WTC11 (cell line): ENCODE data around the gene CGB5. TPM values are rescaled to one million over a fixed set of nuclear protein-coding genes. Genes with fewer than 3 reads are reported as not detected.

Experiments
- ATF1 ChIP-seq: sonication (generic); formaldehyde crosslinking; IDR thresholded peaks from 2 replicates; pipeline ENCODE4 v1.8.1; 2023; ENCODE audit warnings: mild to moderate bottlenecking, moderate library complexity, missing genetic modification reagents
- SOX15 ChIP-seq: fragments of 250-450 bp; sonication (Bioruptor Pico); IDR thresholded peaks from 2 replicates; pipeline ENCODE4 v1.9.0; 2021; ENCODE audit warnings: mild to moderate bottlenecking
- TCF7 ChIP-seq: sonication (generic); formaldehyde crosslinking; IDR thresholded peaks from 2 replicates; pipeline ENCODE4 v1.8.0; 2022; ENCODE audit warnings: mild to moderate bottlenecking, low read depth, missing genetic modification reagents, moderate library complexity
- ZNF121 ChIP-seq: sonication (generic); formaldehyde crosslinking; IDR thresholded peaks from 2 replicates; pipeline ENCODE4 v1.8.0; 2023; ENCODE audit warnings: missing genetic modification reagents
- ZNF232 ChIP-seq: sonication (generic); formaldehyde crosslinking; IDR thresholded peaks from 2 replicates; pipeline ENCODE4 v1.8.0; 2022; ENCODE audit warnings: mild to moderate bottlenecking, missing genetic modification reagents
- ZNF396 ChIP-seq: fragments of 250-450 bp; sonication (Bioruptor Pico); IDR thresholded peaks from 2 replicates; pipeline ENCODE4 v1.8.0; 2021; ENCODE audit warnings: mild to moderate bottlenecking, moderate library complexity, borderline replicate concordance
- total RNA-seq: library from RNA; stranded (reverse); gene quantifications from 3 replicates; pipeline ENCODE4 v1.2.3, GENCODE V29; 2021
- TF ChIP-seq, protein P1 (sequence below): sonication (generic); formaldehyde crosslinking; IDR thresholded peaks from 2 replicates; pipeline ENCODE4 v1.8.1; 2022; ENCODE audit warnings: mild to moderate bottlenecking, moderate library complexity, missing genetic modification reagents
- TF ChIP-seq, protein P2 (sequence below): sonication (generic); formaldehyde crosslinking; IDR thresholded peaks from 2 replicates; pipeline ENCODE4 v1.8.1; 2023; ENCODE audit warnings: mild to moderate bottlenecking, missing genetic modification reagents
- TF ChIP-seq, protein P3 (sequence below): sonication (generic); formaldehyde crosslinking; IDR thresholded peaks from 2 replicates; pipeline ENCODE4 v1.8.0; 2023; ENCODE audit warnings: missing genetic modification reagents, mild to moderate bottlenecking, borderline replicate concordance
- TF ChIP-seq, protein P4 (sequence below): sonication (generic); formaldehyde crosslinking; IDR thresholded peaks from 2 replicates; pipeline ENCODE4 v1.8.0; 2022; ENCODE audit warnings: missing genetic modification reagents
- TF ChIP-seq, protein P5 (sequence below): fragments of 250-450 bp; sonication (Bioruptor Pico); IDR thresholded peaks from 2 replicates; pipeline ENCODE4 v1.9.0; 2021; ENCODE audit warnings: mild to moderate bottlenecking
- TF ChIP-seq, protein P6 (sequence below): sonication (generic); formaldehyde crosslinking; IDR thresholded peaks from 2 replicates; pipeline ENCODE4 v1.8.0; 2023; ENCODE audit warnings: mild to moderate bottlenecking, missing genetic modification reagents
- TF ChIP-seq, protein P7 (sequence below): sonication (generic); formaldehyde crosslinking; IDR thresholded peaks from 2 replicates; pipeline ENCODE4 v1.8.1; 2023; ENCODE audit warnings: mild to moderate bottlenecking, moderate library complexity, missing genetic modification reagents
- TF ChIP-seq, protein P8 (sequence below): sonication (generic); formaldehyde crosslinking; conservative IDR thresholded peaks from 2 replicates; pipeline ENCODE4 v1.8.1; 2022; ENCODE audit warnings: mild to moderate bottlenecking, missing genetic modification reagents
- TF ChIP-seq, protein P9 (sequence below): sonication (generic); formaldehyde crosslinking; IDR thresholded peaks from 2 replicates; pipeline ENCODE4 v1.8.0; 2023; ENCODE audit warnings: missing genetic modification reagents
- TF ChIP-seq, protein P10 (sequence below): sonication (generic); formaldehyde crosslinking; IDR thresholded peaks from 2 replicates; pipeline ENCODE4 v1.8.1; 2022; ENCODE audit warnings: low read depth, mild to moderate bottlenecking, moderate library complexity, missing genetic modification reagents, borderline replicate concordance

The CGB5 gene
- total RNA-seq, 1 experiment from 2014 or later: 0.35 TPM

DNA sequence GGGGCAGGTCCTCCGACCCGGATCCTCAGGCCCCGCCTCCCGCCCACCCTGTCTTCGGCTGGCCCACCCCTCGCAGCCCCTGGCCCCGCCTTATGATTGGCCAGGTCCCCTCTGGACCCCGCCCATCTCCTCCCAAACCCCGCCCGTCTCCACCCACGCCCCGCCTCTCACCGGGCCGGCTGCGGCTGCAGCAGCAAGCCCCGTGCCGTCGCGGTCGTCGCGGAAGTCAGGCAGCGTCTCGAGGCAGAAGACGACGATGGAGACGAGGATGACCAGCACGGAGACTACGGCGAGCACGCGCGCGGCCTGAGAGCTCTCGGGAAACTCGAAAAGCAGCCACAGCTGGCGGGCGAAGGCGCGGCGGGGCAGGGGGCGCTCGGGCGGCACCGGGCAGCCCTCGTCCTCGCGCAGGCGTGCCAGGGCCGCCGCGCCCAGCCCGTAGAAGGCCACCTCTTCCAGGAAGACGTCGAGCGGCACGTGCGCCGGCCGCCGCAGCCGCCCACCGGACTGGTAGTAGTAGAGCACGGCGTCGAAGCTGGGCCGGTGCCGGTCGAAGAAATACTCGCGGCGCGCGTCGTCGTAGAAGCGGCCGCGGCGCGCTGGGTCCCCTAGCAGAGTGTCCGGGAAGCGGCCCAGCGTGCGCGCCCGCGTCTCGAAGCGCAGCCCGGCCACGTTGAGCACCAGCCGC is 28.4 kb downstream of the CGB5 start (continued):
- TF ChIP-seq, protein P1, sequence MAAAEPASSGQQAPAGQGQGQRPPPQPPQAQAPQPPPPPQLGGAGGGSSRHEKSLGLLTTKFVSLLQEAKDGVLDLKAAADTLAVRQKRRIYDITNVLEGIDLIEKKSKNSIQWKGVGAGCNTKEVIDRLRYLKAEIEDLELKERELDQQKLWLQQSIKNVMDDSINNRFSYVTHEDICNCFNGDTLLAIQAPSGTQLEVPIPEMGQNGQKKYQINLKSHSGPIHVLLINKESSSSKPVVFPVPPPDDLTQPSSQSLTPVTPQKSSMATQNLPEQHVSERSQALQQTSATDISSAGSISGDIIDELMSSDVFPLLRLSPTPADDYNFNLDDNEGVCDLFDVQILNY (CRISPR knock-in tag): peak; percentile 95
- TF ChIP-seq, protein P2, sequence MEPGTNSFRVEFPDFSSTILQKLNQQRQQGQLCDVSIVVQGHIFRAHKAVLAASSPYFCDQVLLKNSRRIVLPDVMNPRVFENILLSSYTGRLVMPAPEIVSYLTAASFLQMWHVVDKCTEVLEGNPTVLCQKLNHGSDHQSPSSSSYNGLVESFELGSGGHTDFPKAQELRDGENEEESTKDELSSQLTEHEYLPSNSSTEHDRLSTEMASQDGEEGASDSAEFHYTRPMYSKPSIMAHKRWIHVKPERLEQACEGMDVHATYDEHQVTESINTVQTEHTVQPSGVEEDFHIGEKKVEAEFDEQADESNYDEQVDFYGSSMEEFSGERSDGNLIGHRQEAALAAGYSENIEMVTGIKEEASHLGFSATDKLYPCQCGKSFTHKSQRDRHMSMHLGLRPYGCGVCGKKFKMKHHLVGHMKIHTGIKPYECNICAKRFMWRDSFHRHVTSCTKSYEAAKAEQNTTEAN (CRISPR knock-in tag): peak; percentile 75; the same call in 1 of the 2 replicates
- TF ChIP-seq, protein P3, sequence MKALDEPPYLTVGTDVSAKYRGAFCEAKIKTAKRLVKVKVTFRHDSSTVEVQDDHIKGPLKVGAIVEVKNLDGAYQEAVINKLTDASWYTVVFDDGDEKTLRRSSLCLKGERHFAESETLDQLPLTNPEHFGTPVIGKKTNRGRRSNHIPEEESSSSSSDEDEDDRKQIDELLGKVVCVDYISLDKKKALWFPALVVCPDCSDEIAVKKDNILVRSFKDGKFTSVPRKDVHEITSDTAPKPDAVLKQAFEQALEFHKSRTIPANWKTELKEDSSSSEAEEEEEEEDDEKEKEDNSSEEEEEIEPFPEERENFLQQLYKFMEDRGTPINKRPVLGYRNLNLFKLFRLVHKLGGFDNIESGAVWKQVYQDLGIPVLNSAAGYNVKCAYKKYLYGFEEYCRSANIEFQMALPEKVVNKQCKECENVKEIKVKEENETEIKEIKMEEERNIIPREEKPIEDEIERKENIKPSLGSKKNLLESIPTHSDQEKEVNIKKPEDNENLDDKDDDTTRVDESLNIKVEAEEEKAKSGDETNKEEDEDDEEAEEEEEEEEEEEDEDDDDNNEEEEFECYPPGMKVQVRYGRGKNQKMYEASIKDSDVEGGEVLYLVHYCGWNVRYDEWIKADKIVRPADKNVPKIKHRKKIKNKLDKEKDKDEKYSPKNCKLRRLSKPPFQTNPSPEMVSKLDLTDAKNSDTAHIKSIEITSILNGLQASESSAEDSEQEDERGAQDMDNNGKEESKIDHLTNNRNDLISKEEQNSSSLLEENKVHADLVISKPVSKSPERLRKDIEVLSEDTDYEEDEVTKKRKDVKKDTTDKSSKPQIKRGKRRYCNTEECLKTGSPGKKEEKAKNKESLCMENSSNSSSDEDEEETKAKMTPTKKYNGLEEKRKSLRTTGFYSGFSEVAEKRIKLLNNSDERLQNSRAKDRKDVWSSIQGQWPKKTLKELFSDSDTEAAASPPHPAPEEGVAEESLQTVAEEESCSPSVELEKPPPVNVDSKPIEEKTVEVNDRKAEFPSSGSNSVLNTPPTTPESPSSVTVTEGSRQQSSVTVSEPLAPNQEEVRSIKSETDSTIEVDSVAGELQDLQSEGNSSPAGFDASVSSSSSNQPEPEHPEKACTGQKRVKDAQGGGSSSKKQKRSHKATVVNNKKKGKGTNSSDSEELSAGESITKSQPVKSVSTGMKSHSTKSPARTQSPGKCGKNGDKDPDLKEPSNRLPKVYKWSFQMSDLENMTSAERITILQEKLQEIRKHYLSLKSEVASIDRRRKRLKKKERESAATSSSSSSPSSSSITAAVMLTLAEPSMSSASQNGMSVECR: peak; percentile 95
- TF ChIP-seq SOX15 (CRISPR knock-in tag) (no peak), TCF7 (CRISPR knock-in tag) (peak; percentile 91), ZNF232 (CRISPR knock-in tag) (peak; percentile 79; the same call in 1 of the 2 replicates), ZNF121 (CRISPR knock-in tag) (no peak), ATF1 (CRISPR knock-in tag) (no peak; the same call in 1 of the 2 replicates), ZNF396 (no peak)
- TF ChIP-seq, protein P4, sequence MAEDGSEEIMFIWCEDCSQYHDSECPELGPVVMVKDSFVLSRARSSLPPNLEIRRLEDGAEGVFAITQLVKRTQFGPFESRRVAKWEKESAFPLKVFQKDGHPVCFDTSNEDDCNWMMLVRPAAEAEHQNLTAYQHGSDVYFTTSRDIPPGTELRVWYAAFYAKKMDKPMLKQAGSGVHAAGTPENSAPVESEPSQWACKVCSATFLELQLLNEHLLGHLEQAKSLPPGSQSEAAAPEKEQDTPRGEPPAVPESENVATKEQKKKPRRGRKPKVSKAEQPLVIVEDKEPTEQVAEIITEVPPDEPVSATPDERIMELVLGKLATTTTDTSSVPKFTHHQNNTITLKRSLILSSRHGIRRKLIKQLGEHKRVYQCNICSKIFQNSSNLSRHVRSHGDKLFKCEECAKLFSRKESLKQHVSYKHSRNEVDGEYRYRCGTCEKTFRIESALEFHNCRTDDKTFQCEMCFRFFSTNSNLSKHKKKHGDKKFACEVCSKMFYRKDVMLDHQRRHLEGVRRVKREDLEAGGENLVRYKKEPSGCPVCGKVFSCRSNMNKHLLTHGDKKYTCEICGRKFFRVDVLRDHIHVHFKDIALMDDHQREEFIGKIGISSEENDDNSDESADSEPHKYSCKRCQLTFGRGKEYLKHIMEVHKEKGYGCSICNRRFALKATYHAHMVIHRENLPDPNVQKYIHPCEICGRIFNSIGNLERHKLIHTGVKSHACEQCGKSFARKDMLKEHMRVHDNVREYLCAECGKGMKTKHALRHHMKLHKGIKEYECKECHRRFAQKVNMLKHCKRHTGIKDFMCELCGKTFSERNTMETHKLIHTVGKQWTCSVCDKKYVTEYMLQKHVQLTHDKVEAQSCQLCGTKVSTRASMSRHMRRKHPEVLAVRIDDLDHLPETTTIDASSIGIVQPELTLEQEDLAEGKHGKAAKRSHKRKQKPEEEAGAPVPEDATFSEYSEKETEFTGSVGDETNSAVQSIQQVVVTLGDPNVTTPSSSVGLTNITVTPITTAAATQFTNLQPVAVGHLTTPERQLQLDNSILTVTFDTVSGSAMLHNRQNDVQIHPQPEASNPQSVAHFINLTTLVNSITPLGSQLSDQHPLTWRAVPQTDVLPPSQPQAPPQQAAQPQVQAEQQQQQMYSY (CRISPR knock-in tag): peak; percentile 31; the same call in 1 of the 2 replicates
- TF ChIP-seq, protein P5, sequence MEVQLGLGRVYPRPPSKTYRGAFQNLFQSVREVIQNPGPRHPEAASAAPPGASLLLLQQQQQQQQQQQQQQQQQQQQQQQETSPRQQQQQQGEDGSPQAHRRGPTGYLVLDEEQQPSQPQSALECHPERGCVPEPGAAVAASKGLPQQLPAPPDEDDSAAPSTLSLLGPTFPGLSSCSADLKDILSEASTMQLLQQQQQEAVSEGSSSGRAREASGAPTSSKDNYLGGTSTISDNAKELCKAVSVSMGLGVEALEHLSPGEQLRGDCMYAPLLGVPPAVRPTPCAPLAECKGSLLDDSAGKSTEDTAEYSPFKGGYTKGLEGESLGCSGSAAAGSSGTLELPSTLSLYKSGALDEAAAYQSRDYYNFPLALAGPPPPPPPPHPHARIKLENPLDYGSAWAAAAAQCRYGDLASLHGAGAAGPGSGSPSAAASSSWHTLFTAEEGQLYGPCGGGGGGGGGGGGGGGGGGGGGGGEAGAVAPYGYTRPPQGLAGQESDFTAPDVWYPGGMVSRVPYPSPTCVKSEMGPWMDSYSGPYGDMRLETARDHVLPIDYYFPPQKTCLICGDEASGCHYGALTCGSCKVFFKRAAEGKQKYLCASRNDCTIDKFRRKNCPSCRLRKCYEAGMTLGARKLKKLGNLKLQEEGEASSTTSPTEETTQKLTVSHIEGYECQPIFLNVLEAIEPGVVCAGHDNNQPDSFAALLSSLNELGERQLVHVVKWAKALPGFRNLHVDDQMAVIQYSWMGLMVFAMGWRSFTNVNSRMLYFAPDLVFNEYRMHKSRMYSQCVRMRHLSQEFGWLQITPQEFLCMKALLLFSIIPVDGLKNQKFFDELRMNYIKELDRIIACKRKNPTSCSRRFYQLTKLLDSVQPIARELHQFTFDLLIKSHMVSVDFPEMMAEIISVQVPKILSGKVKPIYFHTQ (CRISPR knock-in tag): no peak
- TF ChIP-seq, protein P6, sequence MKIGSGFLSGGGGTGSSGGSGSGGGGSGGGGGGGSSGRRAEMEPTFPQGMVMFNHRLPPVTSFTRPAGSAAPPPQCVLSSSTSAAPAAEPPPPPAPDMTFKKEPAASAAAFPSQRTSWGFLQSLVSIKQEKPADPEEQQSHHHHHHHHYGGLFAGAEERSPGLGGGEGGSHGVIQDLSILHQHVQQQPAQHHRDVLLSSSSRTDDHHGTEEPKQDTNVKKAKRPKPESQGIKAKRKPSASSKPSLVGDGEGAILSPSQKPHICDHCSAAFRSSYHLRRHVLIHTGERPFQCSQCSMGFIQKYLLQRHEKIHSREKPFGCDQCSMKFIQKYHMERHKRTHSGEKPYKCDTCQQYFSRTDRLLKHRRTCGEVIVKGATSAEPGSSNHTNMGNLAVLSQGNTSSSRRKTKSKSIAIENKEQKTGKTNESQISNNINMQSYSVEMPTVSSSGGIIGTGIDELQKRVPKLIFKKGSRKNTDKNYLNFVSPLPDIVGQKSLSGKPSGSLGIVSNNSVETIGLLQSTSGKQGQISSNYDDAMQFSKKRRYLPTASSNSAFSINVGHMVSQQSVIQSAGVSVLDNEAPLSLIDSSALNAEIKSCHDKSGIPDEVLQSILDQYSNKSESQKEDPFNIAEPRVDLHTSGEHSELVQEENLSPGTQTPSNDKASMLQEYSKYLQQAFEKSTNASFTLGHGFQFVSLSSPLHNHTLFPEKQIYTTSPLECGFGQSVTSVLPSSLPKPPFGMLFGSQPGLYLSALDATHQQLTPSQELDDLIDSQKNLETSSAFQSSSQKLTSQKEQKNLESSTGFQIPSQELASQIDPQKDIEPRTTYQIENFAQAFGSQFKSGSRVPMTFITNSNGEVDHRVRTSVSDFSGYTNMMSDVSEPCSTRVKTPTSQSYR: peak; percentile 81; the same call in 1 of the 2 replicates
- TF ChIP-seq, protein P7, sequence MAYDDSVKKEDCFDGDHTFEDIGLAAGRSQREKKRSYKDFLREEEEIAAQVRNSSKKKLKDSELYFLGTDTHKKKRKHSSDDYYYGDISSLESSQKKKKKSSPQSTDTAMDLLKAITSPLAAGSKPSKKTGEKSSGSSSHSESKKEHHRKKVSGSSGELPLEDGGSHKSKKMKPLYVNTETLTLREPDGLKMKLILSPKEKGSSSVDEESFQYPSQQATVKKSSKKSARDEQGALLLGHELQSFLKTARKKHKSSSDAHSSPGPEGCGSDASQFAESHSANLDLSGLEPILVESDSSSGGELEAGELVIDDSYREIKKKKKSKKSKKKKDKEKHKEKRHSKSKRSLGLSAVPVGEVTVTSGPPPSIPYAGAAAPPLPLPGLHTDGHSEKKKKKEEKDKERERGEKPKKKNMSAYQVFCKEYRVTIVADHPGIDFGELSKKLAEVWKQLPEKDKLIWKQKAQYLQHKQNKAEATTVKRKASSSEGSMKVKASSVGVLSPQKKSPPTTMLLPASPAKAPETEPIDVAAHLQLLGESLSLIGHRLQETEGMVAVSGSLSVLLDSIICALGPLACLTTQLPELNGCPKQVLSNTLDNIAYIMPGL (CRISPR knock-in tag): peak; percentile 69; the same call in 1 of the 2 replicates
- TF ChIP-seq, protein P8, sequence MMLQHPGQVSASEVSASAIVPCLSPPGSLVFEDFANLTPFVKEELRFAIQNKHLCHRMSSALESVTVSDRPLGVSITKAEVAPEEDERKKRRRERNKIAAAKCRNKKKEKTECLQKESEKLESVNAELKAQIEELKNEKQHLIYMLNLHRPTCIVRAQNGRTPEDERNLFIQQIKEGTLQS (CRISPR knock-in tag): no peak
- TF ChIP-seq, protein P9, sequence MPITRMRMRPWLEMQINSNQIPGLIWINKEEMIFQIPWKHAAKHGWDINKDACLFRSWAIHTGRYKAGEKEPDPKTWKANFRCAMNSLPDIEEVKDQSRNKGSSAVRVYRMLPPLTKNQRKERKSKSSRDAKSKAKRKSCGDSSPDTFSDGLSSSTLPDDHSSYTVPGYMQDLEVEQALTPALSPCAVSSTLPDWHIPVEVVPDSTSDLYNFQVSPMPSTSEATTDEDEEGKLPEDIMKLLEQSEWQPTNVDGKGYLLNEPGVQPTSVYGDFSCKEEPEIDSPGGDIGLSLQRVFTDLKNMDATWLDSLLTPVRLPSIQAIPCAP: peak; percentile 93
- TF ChIP-seq, protein P10, sequence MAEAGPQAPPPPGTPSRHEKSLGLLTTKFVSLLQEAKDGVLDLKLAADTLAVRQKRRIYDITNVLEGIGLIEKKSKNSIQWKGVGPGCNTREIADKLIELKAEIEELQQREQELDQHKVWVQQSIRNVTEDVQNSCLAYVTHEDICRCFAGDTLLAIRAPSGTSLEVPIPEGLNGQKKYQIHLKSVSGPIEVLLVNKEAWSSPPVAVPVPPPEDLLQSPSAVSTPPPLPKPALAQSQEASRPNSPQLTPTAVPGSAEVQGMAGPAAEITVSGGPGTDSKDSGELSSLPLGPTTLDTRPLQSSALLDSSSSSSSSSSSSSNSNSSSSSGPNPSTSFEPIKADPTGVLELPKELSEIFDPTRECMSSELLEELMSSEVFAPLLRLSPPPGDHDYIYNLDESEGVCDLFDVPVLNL (CRISPR knock-in tag): peak; percentile 90
